CD4-positive, alpha-beta T cell treated with Interleukin-17A for 4 hours (primary cell): Measurements from ENCODE around the gene SLC22A4.

Experiments used
- DNase-seq: peaks from one replicate; pipeline ENCODE4 v3.0.0-alpha.2; 2020; ENCODE audit warnings: mixed read lengths

The SLC22A4 gene

GRCh38 chr5:132293992-132294727 is at the start of gene SLC22A4:
Gene SLC22A4 (plus strand): TSS chr5:132294394. CDS start chr5:132294617, 223 bp downstream.
- DNase-seq = peak; percentile 70

- DNase-seq = no peak
These were observed 48.6 kb upstream of the SLC22A4 start for GRCh38 chr5:132245593-132245992.

GRCh38 chr5:132246806-132247205 is 47.4 kb upstream of the SLC22A4 start:
- DNase-seq = no peak

- DNase-seq = no peak
These were observed 43.6 kb upstream of the SLC22A4 start for GRCh38 chr5:132250547-132250946.

DNA sequence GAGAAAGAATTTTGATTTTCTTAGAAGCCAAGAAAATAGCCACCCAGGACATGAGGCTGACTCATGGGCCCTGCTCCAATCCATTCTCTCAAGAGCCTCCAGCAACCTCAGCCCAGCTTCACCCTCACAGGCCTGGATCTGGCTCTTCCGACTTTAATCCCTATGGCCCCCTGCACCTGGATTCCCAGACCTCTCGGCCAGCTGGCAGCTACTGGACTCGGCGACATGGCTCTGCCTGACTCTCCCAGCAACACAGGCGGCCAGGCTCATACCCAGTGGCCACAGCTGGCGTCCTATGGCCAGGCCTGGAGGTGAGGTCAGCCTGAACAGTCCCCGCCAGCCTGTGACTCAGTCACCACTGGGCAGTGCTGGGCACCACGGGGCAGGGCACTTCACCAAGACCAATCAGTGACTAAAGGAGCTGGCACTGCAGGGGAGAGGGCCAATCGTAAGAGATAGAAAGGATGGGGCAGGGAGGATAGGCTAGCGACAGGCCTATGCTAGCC is 42.9 kb upstream of the SLC22A4 start:
- no peak for DNase-seq

DNA sequence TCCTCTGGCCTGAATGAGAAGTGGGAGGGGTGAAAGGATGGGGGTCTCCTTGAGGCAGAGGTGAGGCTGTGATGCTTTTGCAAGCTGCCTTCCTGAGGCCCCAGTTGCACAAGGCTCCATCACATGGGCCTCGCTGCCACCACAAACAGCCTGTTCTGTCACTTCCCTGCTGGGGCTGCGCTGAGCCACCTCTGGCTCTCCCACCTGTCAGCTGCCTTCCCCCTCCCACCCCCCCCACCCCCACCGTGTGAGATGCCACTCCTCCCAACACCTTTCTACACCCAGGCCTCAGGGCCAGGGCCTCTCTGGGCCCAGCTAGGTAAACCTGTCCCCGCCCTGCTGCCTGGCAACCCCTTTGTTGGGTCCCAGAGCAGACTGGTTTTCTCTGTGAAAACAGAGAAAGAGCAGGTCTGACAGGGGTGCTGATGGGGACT is 41.2 kb upstream of the SLC22A4 start:
- DNase-seq = no peak

DNA sequence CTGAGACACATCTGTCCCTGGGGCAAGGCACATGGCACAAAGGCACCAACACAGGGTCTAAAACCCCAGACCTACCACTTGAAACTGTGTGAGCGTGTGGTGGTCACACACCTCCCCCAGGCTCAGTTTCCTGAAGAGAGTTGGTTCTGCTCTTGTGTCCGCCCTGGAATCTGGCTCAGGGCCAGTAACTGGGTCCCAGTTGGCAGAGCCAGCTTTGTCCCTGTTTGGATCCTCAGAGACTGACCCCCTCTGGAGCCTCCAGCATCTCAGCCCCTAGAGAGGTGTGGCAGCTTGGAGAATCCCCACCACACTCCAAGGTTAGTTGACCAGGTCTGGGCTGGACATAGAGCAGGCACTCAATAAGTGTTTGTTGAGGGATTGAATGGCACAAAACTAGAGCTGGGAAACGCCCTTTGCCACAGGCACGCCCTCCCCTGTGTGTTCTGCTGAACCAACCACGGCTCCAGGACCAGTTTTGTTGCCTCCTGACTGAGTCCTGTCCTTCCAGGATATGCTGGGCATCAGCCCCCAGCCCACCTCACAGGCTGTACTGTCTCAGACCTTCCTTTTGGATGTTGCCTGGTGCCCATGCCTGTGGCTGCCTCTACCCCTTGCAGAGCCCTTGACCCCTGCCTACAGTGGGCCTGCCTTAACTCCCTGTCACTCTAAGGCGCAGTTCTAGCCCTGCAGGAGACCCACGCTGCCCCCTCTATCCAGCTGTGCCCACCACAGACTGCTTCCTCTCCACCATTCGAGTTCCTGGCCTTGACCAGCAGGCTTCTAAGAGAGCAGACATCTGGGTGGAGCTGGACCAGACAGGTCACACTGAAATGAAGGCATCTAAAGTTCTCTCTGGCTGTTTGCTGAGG is 40.5 kb upstream of the SLC22A4 start:
- no peak for DNase-seq

GRCh38 chr5:132254321-132254977 is 39.7 kb upstream of the SLC22A4 start:
- DNase-seq = no peak

- no peak for DNase-seq
These were observed 38.0 kb upstream of the SLC22A4 start for GRCh38 chr5:132256086-132256782.

- no peak for DNase-seq
These were observed 37.4 kb upstream of the SLC22A4 start for GRCh38 chr5:132256783-132257130.

DNA sequence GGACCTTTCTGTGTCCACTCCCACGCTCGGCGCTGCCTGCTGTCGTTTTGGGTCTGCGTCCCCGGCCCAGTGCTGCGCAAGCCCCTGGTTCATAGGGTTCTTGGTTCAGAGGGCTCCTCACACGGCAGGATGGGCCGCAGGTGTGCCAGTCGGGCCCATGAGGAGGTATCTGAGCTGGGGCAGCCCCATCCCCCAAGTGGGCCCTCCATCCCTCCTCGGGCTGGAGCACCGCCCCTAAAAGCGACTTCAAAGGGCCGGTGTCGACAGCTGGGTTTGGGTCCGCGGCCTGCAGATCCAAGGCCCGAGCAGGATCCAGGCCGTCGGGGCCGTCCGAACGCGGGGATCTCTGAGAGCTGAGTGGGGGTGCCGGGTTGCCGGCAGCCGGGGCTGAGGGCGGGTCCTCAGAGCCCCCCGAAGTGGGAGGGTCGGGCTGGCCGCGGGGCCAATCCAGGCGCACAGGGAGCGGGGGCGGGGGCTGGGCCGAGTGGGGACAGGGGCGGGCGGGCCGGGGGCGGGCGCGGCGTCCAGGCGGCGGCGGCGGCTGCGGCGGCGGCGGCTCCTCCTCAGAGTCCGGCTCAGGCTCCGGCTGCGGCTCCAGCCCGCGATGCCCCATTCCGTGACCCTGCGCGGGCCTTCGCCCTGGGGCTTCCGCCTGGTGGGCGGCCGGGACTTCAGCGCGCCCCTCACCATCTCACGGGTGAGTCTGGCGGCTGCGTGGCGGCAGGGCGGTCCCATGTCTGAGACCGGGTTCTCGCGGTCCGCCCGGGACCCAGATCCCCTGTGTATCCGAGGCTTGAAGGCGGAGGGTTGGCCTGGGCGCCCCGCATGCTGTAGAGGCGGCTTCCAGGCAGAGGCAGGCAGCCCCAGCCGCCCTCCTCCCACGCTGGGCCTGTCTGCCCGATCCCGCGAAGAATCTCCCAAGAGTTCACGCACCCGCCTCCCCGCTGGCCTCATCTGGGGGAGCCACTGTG is 36.8 kb upstream of the SLC22A4 start, which contains the start of gene PDLIM4:
Gene PDLIM4 (plus strand): TSS at position 566 of the 971 bp plus-strand sequence. CDS start 39 bp downstream, at position 605.
- DNase-seq = no peak

GRCh38 chr5:132258102-132259068 is 35.8 kb upstream of the SLC22A4 start:
- no peak for DNase-seq

GRCh38 chr5:132259069-132259851 is 34.9 kb upstream of the SLC22A4 start:
- no peak for DNase-seq

GRCh38 chr5:132260051-132260450 is 34.1 kb upstream of the SLC22A4 start:
- DNase-seq = no peak

GRCh38 chr5:132260714-132261551 is 33.3 kb upstream of the SLC22A4 start:
- no peak for DNase-seq

DNA sequence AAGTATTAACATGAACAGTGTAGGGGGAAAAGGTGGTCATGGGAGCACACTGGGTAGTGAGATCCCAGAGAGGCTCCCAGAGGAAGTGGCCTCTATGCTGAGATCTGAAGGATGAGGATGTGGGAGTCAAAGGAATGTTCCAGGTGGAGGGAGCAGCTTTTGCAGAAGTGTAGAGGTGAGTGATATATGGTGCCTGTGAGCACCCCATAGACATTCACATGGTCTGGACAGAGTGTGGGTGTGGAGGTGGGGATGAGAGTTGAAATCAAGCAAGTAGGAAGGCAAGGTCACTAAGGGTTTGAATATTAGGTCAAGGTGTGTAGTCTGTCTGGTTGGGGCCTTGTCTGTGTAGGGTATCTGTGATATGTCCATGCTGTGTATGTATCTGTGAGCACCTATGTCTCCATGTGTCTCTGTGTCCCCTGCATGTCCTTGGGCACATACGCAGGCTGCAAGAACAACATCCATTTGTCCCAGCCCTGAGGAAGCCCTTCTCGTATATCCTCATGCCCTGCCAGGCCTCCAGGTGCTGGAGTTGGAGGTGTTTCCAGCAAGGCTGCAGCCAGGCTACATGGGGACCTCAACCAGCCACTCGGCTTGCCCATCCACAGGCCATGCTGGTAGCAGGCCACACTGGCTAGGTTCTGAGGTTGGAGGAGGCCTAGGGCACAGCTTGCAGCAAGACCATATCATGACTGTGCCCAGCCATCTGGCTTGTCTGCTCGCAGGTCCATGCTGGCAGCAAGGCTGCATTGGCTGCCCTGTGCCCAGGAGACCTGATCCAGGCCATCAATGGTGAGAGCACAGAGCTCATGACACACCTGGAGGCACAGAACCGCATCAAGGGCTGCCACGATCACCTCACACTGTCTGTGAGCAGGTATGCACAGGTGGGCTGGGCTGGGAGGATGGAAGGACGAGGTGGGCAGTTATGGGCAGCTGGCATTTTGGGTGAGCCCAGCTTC is 32.0 kb upstream of the SLC22A4 start:
- DNase-seq = no peak
